HL-60/S4 (cell line): ENCODE results near the gene NOS1.
"Not testable (repeated sequence)": the region's sequence is repeated elsewhere in the genome, so short reads cannot be mapped to it uniquely, and the experiment has no call there.

Source experiments
- in situ Hi-C: fragments of 300-500 bp; cut with MboI; formaldehyde crosslinking; loops from 2 replicates; pipeline ENCODE4 v1.14.3; 2022; ENCODE audit warnings: low sequenced_read_pairs

NOS1 gene

DNA sequence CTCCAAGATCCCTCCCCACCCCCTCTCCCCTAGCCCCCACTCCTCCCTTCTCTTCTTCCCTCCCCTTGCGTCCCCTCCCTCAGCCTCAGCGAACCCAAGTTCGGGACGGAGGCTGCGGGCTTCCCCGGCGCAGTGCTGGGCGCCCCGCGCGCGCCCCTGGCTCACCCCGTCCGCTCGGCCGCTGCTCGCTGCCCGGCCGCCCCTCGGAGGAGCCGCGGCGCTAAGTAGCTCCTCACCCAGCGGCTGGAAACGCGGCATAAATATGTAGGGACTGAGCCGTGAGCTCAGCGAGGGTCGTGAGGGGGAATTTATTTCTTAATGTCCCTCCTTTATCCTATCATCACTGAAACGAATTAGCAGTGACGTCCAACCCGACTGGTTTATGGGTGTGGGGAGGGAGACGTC, at the start of gene NOS1:
NOS1 (minus strand) TSS at position 280 of the 405 bp plus-strand sequence. CDS start 30,557 bp downstream, outside the sequence.
- in situ Hi-C loops: loop anchor here (10.0 kb wide), 1 partner anchor 463 kb away; no protein-coding TSS in a partner anchor

DNA sequence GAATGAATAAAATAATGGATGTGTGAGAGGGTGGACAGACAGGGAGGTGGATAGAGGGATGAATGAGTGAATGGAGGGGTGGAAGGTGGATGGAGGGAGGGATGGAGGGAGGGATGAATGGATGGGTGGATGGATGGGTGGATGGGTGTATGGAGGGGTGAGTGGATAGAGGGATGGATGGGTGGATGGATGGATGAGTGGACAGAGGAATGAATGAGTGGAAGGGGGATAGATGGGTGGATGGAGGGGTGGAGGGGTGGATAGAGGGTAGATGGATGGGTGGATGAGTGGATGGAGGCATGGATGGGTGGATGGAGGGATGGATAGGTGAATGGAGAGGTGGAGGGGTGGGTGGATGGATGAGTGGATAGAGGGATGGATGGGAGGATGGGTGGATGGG, 47.9 kb upstream of the NOS1 start:
- in situ Hi-C loops: no loop called here

DNA sequence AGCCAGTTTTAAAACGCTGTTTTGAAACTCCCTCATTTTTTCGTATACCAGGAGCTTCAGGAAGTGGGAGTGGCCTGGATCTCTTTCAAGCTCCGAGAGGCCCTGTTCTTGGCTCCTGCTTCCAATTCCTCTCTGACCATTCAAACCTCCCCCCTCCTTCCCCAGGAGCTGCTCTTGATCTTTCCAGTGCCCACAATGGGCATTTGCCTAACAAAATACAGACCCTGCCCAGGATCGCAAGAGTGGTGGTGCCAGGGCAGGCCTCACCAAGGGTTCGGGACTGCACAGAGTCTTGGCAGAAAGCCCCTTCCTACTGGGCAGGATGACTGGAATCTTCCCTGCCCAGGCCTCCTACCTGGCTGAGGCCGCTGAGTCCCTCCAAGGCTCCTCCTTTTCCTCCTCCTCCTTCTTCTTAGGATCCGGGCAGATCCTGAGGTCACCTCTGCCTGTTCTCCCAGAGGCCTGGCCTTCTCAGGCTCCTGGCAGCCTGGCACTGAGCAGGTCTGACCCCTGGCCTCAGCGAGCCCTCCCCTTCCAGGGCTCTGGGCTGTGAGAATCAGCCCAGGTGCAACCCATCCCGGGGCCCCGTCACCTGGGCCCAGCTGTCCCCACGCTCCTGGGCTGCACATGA, 46.9 kb upstream of the NOS1 start:
- in situ Hi-C loops: no loop called here

DNA sequence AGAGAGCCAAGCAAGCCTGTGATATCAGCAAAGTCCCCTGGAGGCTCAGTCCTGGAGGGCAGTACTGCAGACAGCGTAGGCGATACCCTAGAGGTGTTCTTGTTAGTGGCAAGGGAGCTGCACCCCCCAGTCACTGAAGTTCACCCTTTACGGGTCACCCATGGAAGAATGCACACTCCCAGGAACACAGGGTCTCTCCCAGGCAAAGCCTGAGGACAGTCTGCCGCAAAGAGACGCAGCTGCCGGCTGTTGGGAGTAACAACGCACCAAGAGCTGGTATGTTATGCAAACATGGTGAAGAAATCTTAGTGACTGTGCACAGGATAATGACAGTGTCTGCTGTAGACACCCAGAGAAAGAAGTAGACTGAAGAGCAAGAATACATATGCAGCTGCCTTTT, 43.5 kb upstream of the NOS1 start:
- in situ Hi-C loops: no loop called here

DNA sequence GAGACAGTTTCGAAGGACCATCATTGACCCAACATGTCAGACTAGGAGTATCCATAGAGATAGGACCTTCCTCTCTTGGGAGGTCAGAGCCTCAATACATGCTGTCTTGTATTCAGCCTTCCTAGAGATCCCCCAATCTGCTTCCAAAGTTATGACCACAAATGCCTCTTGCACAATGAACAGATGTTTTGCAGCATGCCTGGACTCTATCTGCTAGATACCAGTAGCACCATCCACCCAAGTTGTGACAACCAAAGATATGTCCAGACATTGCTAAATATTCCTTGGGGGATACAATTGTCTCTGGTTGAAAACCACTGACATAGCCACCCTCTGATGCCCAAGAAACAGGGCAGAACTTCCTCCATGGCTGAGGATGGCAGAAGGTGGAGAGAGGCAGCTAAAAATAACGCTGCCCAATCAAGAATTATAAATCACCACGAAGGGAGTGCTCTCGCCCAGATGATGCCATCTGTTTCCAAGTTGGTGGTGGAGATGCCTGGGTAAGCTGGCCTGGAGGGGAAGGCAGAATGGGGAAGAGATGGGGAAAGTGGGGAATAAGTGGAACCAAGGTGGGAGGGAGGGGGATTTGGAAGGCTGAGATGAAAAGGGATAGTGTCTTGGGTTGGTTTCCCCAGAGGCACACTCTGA, 42.9 kb upstream of the NOS1 start:
- in situ Hi-C loops: no loop called here

DNA sequence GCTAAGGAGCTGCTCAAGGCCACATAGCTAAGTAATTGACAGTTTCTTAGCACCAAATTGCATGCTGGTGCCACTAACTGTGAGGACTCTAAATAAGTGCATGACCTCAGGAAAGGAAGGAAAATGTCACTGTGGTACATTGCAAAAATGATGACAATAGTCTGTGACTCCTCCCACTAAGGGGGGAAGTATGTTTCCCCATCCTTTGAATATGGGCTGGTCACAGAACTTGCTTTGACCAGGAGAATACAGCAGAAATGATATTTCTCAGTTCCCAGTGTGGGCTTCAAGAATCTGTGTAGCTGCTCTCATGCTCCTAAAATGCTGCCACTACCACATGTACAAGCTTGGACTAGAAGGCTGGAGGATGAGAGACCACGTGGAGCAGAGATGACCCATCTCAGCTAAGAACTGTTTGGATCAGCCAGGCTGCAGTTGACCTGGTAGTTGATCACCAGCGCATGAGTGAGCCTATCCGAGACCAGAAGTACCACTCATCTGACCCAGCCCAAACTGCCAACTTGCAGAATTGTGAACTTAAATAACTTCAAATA, 42.2 kb upstream of the NOS1 start:
- in situ Hi-C loops: no loop called here

DNA sequence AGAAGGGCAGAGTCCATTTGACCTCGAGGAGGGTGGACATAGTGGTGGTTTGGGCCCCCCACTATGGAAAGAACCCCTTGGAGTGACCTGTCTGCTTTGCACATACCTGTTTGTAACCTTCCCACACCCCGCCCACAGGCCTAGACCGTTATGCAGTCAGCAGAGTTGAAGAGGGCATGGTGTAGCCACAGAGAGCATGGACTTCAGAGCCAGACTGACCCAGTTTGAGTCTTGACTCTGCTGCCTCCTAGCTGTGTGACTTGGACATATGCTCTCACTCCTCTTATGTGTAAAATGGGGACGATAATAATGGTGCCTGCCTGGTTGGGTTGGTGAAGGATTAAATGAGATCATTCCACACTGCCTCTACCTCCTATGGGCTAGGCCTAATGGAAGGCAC, 40.9 kb upstream of the NOS1 start:
- in situ Hi-C loops: no loop called here

DNA sequence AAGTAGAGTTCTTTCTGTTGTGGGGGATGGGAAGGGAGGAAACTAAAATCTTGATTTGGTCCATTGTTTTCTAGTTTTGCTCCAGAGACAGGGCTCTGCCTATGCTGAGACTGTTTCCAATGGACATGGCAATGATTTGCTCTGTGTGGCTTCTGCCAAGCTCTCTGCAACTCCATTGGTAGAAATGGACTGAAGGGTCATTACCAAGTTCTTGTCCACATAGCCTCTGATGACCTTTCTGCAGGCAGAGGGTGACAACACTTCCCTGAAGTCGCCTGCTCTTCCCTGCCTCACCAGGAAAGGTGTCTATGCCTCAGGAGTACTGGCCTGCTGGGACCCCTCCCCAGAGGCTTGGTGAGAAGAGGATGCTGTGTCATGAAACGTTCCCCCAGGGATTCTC, 39.5 kb upstream of the NOS1 start:
- in situ Hi-C loops: no loop called here

DNA sequence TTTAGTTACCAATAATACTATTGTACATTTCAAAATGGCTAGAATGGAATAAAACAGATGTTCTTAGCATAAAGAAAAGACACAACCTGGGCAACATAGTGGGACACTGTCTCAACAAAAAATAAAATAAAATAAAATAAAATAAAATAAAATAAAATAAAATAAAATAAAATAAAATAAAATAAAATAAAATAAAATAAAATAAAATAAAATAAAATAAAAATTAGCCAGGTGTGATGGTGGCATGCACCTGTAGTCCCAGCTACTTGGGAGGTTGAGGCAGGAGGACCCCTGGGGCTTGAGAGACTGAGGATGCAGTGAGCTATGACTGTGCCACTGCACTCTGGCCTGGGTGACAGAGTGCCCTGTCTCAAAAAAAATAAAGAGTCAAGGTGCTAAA, 37.1 kb upstream of the NOS1 start:
- in situ Hi-C loops: not testable (repeated sequence)

DNA sequence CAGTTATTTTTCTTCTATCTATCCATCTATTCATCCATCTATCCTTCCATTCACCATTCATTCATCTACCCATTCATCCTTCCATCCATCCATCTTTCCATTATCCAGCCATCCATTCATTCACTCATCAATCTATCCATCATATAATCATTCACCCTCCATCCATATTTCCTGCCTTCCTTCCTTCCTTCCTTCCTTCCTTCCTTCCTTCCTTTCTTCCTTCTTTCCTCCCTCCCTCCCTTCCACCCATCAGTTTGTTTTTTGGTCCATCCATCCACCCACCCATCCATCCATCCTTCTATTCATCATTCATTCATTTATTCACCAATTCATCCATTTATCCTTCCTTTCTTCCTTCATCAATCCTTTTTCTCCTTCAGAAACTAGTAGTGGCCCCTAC, 34.3 kb upstream of the NOS1 start:
- in situ Hi-C loops: no loop called here

DNA sequence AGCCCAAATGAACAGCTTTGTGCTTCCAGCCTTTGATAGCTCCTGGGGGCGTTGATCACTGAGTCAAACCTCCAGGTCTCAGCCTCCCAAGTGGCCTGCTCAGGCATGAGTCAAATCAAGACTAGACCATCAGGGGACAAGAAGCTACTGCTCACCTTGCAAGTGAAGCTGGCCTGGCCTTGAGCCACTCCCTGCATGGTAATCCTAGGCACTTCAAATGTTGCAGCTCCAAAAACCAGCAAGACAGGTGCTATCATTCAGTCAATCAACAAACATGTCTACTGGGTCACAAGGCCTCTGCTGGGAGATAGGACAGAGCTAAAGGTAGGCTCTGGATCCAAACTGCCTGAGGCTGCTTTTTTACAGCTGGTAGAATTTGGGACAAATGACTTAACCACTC, 33.1 kb upstream of the NOS1 start:
- in situ Hi-C loops: no loop called here

DNA sequence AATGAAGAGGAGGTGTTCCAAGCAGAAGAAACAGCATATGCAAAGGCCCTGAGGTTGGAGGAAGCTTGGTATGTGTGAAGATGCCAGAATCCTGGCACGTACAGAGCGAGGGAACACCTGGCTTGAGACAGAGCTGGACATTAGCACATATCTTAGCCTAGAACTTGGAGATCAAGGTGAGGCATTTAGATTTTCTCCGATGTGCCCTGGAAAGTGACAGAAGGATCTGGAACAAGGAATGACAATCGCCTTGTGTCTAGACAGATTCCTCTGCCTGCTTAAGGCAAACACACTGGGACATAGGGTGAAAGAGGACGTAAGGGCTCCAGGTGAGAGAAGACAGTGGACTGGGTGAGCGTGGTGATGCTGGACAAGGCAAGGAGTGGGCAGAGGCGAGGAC, 32.2 kb upstream of the NOS1 start:
- in situ Hi-C loops: no loop called here

DNA sequence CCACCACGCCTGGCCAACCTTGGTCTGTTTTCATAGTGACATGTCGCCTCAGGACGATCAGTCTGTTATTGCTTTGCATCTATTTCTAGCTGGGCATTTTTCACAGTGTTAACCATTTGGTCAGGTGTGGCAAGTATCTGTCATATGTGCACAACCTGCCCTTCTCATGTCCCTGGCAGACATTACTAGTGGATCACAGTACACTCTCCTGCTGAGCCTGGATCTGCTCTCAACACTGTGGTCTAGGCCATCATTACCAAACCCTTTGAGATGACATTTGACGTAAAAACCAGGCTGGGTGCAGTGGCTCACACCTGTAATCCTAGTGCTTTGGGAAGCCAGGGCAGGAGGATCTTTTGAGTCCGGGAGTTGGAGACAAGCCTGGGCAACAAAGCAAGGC, 29.4 kb upstream of the NOS1 start:
- in situ Hi-C loops: no loop called here

DNA sequence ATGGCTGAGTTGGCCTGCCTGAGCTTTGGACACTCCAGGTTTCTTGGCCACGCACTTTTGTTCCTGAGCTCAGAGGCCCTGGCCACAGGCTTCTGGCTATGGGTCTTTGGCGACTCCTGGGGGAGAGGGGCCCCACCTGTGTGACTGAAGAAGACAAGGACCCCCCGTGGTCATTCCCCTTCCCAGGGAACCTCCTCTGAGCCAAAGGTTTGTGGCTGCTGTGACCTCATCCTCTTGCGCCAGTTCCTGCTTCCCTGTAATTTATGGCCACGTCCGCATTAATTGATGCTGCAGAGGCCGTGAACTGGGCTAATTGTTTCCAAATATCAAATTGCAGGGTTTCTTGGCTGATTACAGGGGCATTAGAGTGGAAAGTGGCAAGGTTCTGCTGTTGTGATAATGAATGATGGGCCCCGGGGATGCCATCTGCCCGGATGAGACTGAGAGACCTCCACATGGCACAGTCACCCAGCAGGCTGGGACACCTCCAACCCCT, 27.6 kb upstream of the NOS1 start:
- in situ Hi-C loops: no loop called here

DNA sequence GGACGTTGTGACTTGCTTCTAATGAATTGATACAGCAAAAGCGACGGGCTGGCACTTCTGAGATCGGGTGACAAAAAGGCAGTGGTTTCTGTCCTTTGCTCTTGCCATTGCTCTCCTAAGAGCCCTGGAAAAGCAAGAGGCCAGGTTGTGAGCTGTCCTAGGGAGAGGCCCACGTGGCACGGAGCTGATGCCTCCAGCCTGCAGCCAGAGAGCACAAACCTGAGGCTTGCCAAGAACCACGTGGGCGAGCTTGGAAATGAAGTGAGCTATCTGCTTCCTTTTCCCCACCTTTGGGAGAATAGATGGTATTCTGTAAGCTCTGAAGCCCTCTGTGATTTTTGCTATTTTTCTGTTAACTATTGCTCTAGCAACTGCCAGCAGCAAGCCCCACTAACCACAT, 26.4 kb upstream of the NOS1 start:
- in situ Hi-C loops: no loop called here

DNA sequence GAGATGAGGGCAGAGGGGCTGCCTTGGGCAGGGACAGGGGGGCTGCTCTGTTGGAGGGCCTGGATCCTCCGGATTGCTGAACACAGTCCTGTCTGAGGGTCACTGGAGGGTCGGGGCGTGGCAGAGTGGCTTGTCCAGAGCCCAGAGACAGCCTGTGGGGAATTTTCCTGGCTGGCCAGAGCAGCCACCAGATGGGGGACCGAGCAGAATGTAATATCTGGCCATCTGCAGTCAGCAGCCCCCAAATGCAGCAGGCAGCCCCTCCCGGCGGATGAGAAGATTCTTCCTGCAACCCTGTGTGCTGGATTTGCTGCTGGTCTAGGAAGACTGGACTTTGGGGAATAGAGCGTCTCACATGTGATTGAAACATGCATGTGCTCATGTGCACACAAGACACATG, 23.3 kb upstream of the NOS1 start:
- in situ Hi-C loops: no loop called here

DNA sequence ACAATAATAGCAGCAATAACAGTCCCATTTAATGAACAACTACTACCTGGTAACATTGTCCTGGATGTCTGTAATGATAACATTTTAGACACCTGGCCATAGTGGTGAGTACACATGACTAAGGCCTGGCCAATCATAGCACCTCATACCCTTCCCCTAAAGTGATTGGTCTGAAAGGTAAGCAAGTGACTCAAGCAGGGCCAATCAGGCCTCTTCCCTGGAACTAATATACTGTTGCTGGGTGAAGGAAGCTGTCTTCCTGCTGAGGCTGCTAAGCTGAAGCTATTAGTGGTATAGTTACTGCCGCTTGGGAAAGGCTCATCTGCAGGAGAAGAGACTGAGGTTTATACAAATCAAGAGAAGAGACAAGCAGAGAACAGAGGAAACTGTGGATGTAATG, 18.7 kb upstream of the NOS1 start:
- in situ Hi-C loops: no loop called here

DNA sequence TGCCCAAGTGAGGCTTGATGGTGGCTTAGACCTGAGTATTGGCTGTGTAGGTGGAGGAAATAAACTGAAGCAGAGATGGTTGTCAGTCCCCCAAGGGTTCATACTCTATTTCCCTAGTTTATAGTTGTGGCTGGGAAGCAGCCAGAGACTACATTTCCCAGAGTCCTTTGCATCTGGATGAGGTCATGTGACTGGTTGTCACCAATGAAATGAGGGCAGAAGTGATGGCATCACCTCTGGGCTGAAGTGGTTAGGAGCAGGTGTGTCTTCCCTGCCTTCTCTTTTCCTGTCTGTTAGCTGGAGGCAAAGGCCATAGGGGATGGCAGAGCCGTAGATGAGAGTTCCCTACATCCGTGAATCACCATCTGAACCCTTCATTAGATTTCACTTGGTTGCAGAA, 16.3 kb upstream of the NOS1 start:
- in situ Hi-C loops: no loop called here

DNA sequence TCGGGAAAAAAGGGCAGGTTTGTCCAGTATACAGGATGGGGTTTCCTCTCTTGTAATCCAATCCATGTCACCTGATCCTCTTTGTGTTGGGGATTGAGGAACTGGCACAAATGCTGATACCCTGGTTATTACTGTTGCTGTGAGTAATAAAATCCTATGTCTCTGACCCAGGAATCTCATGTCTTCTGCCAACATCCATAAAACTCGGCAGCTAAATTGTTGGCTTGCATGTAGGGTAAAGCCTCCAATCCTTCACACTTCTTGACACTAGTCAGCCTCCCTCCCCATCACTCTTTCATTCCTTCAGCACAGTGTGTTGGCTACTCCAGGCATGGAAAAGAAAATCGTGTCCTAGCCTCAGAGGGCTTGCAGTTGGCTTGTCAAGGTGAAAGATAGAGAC, 9.2 kb upstream of the NOS1 start:
- in situ Hi-C loops: no loop called here

DNA sequence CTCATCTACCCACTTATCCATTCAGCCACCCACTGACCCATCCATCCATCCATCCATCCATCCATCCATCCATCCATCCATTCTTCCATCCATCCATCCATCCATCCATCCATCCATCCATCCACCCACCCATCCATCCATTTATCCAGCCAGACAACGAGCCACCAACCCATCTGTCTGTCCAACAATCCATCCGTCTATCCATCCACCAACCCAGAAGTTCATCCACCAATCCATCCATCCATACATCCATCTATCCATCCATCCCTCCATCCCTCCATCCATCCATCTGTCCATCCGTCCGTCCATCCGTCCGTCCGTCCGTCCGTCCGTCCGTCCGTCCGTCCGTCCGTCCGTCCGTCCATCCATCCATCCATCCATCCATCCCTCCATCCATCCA, 8.6 kb upstream of the NOS1 start:
- in situ Hi-C loops: loop anchor here (10.0 kb wide), 1 partner anchor 455 kb away; no protein-coding TSS in a partner anchor

DNA sequence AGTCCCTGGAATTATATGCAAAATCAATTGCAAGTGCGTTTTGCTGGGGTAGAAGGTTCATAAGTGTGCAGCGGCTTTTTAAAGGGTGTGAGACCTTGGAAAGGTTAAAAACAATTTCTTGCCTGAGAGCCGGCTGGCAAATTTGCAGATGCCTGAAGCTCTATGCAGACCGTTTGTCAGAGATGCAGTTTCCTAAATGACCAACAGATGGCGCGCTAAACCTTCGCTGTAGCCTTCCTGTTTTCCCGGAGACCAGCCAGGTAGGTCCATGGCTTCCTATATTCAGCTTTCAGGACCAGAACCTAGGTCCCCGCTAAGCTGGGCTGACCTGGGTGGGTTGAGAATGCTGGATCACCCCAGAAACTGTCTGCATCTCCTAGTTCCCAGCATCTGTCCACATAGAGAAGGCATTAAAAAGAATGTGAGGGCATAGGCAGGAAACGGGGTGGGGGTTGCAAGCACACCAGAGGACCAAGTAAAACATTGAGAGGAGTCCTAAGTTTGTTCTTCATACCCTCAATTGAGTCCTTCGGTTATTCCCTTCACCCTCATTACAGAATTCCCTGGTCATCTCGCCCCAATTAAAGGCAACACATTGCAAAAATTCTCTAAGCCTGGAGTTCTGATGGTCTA, 5.7 kb upstream of the NOS1 start:
- in situ Hi-C loops: loop anchor here (10.0 kb wide), 1 partner anchor 458 kb away; no protein-coding TSS in a partner anchor
